HG02973 (cell line): Measurements from ENCODE around the gene CCDC27.

Experiments
- ATAC-seq: cut with Tn5 transposase; IDR thresholded peaks from one replicate; pipeline ENCODE4 v1.9.1; 2021; ENCODE audit warnings: moderate library complexity; ENCODE audit not compliant: unreplicated experiment

CCDC27 gene

DNA sequence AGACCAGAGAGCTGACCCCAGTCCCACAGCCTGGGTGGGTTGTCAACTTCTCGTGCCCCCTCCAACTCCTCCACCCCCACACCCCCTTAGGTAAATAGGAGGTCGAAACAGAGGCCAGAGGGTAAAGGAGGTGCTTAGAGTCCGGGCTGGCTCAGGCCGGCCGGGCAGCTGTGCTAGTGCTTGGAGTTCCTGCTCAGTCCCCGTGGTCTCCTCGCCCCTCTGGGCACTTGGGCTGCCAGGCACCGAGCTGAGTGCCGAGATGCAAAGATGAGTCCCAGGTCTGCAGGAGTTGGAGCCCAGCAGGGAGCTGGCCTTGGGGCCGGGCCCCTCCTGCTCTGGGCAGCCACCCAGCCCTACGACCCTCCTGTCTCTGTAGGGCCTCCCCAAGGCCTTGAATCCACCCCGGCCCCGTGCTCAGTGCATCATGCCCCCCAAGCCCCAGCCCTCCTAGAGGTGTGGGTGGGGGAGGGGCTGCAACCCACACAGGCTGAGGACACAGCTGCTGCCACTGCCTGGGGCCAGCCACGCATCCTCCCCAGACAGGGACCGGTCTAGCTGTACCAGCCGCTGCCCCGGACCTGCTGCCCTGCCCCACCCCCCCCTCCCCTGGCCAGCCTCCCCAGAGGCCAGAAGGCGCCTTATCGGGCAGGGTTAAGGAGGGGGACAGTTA, 22.2 kb downstream of the CCDC27 start:
- no peak for ATAC-seq

GRCh38 chr1:3774946-3775489, 22.8 kb downstream of the CCDC27 start:
- ATAC-seq, result no peak

- no peak for ATAC-seq
These were observed 23.4 kb downstream of the CCDC27 start for GRCh38 chr1:3775490-3776230.

DNA sequence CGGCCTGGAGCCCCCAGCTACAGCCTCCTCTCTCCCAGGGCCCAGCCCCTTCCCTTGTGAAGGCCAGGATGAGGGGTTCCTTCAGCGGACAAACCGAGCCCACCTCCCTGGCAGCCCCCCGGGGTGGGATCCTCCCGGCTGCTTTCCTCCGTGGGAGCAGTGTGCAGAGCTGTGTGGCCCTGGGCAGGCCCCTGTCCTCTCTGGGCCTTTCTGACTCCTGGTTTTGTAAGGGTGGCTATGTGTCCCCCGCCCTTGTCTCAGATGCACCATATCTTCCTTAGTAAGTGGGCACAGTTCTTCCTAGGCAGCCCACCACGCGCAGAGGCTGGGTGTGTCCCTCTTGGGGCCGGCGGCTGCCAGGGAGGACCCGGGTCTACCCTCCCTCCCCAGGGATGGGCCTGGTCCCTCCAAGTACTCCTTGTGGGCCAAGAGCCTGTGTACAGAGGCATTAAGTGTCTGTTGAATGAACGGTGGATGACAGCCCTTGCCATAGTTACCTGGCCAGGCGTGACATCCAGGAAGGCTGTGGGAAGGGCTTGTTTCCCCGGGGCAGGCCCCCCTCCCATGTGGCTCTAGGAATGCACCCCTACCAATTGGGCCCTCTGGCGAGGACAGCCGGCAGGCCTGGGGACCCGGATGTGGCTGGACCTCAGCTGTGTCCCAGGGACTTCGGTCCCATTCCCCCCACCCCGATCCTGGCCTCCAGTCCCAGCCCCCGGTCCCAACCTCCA, 24.1 kb downstream of the CCDC27 start:
- ATAC-seq, result no peak

GRCh38 chr1:3777078-3777547, 24.9 kb downstream of the CCDC27 start:
- no peak for ATAC-seq

DNA sequence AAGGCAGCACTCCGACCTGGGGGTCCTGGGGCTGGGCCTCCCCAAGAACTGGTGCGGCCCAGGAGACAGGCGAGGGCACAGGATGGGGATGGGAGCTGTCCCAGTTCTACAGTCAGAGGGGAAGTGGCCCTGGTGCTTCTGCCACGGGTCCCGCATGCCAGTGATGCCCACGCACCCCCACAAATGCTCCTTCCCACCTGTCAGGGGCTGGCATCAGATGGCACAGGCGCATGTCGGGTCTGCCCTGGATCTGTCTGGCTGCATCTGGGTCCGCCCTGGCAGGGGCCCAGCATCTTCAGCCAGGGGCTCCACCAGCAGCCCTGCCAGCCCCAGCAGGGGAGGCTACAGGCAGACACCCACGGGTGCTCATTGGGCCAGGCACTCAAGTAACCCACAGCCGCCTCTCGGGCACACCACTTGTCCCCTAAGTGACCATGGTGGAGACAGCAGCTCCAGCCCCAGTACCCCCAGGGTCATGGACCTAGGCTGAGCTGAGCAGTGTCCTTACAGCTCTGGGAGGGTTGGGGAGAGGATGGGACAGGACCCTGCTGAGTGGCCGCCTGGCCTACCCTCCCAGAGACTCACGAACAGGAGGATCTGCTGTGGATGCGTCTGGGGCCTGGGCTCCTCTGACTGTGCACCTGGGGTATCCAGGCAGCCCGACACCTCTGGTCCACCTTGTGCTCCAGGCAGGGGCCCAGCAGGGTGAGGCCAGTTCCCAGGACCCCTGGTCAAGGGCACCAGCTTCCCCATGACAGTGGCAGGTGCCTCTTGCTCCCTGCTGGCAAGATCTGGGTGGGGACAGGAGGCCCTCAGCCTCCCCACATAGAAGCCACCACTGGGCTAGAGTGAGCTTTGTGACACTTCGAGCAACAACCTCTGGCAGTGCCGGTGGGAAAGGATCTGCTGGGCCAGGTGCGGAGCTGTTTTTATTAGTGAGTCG, 25.7 kb downstream of the CCDC27 start:
- ATAC-seq, result no peak

GRCh38 chr1:3778590-3779264, 26.5 kb downstream of the CCDC27 start:
- no peak for ATAC-seq

- no peak for ATAC-seq
These were observed 27.1 kb downstream of the CCDC27 start for GRCh38 chr1:3779265-3779911.

- no peak for ATAC-seq
These were observed 27.7 kb downstream of the CCDC27 start for GRCh38 chr1:3779912-3780416.

DNA sequence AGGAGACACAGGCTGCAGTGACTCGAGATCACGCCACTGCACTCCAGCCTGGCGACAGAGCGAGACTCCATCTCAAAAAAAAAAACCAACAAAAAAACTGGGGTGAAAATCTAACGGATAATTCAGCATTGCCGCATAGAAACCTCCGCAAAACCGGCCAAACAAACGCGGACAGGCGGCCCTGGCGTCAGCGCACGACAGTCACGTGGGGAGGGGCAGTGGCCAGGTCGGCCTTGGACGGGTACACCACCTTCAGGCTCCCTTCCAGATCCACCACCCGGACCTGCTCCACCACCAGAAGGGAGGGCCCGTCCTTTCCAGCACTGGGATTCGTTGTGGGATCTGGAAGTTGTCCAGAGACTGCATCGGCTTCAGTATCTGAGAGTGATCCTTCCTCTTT, 28.7 kb downstream of the CCDC27 start:
- no peak for ATAC-seq

- ATAC-seq, result no peak
These were observed 31.6 kb downstream of the CCDC27 start for GRCh38 chr1:3783651-3784474.

DNA sequence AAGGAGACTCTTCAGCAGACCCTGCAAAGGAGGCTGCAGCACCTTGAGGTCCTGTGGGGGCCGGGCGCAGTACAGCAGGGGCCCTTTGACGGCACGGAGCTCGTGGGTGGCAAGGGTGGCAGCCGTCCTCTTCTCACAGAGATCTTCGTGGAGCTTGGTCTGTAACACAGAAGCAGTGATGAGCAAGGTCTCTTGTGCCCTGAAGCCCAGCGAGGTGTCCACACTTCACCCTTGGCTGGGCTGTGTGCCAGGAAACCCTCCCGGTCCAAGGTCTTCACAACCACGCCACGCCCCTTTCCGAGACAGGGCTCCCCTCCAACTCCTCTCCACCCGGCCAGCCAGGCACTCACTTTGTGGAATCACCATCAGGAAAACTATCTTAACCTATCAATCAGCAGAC, 32.8 kb downstream of the CCDC27 start:
- ATAC-seq, result no peak

GRCh38 chr1:3785456-3786157, 33.4 kb downstream of the CCDC27 start:
- ATAC-seq, result no peak

GRCh38 chr1:3786468-3787348, 34.5 kb downstream of the CCDC27 start:
- no peak for ATAC-seq

DNA sequence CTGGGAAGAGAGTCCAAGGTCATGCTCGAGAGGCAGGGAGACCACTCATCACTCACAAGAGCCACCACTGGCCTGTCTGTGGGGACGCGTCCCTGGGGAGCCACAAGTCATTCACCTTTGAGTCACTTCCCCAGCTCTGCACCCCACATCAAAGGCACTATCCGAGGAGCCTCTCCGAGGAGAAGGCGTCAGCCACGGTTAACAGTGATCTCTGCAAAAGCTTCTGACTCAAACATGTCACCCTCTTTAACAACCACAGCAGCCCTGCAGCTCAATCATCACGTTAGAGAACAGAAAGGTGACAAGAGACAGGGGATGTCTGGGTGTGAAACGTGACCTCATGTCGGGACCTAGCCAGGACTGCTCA, 35.1 kb downstream of the CCDC27 start:
- ATAC-seq, result no peak

DNA sequence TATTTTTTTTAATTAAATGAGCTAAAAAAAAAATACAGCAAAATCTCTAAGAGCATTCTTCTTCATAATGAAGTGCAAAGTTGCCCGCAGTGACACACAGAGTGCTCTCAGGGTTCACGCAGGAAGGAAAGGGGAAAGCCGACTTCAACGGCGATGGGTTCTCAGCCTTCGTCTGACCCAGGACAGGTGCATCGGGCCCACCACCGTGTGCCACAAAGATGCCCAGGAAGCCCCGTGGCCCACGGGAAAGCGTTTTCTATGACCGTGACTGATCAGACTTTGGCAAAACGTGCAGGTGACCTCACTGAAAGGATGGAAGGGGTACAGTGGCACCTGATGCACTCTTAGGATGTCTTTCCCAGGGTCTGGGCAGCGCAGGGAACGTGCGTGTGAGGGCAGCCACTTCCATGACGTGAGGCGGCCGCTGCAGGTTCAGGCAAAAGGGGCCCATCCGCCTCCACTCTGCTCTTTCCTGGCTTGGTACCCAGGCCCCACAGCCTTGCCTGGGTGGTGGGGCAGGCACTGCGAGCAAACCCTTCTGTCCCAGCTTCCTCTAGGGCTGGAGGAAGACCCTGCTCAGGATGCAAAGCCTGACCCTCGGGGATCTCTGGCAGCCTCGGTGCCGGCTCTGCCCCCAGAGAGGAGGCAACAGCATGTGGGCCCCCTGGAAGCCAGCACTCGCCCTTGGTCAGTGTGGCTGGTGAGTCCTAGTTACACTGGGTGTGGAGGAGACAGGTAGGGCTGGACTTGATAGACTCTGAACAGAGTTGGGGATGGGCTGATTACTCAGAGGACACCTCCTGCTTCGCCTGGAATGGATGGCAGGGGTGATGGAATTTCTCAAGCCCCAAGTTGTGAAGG, 35.7 kb downstream of the CCDC27 start:
- ATAC-seq, result no peak
